GM21529 (cell line): Measurements from ENCODE around the gene MORC2.

Source experiments
- ATAC-seq: cut with Tn5 transposase; IDR thresholded peaks from one replicate; pipeline ENCODE4 v1.9.1; 2021; ENCODE audit not compliant: unreplicated experiment

The MORC2 gene

GRCh38 chr22:30922151-30922611, 46.4 kb downstream of the MORC2 start:
- no peak for ATAC-seq

DNA sequence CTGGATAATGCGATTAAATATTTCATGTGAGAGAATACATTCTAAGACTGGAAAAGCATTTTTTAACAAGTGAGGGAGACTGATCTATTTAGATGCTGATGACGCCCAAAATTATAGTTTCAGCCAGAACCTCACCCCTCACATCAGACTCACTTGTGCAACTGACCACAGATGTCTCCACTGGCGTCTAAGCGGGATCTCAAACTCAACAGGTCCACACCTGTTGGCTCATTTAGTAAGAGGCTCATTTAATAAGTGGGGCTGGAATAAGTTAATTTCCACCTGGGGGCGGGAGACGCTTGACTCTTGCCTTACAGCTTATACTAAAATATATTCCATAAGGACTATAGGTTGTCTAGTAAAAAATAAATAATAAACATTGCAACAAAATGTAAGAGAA, 47.5 kb downstream of the MORC2 start:
- no peak for ATAC-seq

DNA sequence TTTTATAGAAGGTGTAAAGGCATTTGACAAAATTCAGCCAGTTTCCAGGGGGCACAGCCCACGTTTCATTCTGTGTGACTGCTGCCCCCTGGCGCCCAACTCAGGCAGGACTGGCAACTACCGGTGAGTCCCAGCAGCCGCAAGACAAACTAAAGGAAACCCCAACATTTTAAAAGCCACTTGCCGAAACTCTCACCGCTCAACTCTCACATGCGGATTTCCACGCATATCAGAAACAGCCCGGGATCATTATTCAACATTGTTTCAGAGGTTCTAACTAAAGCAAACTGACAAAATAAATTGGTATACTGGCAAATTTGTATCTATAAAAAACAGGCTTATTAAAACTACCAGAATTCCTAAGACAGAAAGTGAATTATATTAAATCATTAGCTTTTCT, 48.2 kb downstream of the MORC2 start:
- ATAC-seq, result no peak

DNA sequence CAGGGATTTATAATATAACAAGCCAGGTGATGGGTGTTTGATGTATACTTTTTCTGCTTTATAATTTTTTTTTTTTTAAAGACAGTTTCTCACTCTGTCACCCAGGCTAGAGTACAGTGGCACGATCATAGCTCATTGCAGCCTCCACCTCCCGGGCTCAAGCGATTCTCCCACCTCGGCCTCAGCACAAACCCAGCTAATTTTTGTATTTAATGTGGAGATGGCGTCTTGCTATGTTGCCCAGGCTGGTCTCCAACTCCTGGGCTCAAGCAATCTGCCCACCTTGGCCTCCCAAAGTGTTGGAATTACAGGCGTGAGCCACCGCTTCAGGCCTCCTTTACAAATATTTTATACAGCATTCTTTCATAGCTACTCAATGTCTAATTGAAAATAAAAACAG, 48.6 kb downstream of the MORC2 start:
- ATAC-seq, result no peak

- no peak for ATAC-seq
Observed at GRCh38 chr22:30918761-30919160, 49.8 kb downstream of the MORC2 start.

DNA sequence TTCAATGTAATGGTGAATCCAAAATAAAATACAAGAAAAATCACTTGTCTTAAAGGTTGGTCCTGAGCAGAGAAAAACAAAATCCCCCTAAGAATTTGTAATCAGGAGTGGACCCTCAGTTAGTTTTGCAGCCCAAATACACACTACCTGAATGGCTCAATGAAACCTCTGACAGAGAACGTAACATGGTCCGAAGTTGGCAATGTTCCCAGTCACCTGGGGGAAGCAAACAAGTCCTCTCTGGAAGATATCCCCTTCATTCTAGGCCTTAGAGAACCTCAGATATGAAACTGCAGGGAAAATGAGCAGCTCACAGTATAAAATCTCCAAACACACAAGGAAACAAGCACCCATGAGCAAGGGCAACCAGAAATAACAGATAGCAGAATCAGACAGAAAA, 58.2 kb downstream of the MORC2 start:
- ATAC-seq, result no peak

DNA sequence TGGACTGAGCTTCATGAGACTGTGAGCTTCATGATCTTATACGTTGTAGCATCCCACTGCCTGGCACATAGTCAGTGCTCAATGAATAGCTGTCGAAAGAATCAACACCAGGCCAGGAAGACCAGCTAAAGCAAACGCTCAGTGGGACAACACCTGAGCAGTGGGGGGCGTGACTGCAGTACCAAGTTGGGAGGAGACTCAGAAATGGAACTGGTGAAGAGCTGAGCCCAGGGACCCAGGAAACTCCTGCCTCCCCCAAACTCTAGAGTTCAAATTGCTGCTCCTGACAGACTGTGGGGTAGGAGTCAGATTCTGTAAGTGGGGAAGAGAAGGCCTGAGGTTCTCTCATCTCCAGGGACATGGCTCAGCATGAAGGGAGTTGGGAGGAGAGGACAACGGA, 59.3 kb downstream of the MORC2 start:
- no peak for ATAC-seq

GRCh38 chr22:30908051-30908461, 60.5 kb downstream of the MORC2 start:
- ATAC-seq, result no peak

- no peak for ATAC-seq
Observed at GRCh38 chr22:30906946-30907345, 61.6 kb downstream of the MORC2 start.

- no peak for ATAC-seq
Observed at GRCh38 chr22:30906411-30906810, 62.2 kb downstream of the MORC2 start.

GRCh38 chr22:30905696-30906341, 62.8 kb downstream of the MORC2 start:
- ATAC-seq, result no peak

DNA sequence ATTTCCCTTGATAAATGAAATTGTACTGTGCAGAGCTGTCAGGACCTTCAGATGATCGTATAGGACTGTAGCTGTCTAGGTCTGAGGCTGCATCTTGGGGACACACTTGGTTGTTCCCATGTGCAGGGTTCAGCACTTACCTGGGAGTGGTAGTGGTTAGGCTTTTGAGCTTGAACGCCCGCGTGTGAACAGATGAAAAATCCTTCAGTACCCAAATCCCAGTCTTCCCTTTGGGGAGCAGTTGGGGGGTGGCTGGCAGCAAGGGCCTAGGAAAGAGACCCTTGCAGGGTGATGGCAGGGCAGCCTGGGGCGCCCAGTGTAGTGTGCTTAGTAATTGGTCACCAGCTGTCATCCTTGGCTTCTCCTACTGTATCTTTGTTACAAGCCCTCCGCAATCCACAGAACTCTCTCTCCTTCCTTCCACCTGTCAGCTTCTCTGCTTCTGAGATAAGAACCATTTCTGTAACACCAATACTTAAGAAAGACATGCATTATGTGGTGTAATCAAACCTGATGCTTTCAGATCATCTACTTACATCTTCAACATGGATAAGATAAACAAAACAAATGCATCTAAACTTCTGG, 64.6 kb downstream of the MORC2 start:
- ATAC-seq, result no peak

DNA sequence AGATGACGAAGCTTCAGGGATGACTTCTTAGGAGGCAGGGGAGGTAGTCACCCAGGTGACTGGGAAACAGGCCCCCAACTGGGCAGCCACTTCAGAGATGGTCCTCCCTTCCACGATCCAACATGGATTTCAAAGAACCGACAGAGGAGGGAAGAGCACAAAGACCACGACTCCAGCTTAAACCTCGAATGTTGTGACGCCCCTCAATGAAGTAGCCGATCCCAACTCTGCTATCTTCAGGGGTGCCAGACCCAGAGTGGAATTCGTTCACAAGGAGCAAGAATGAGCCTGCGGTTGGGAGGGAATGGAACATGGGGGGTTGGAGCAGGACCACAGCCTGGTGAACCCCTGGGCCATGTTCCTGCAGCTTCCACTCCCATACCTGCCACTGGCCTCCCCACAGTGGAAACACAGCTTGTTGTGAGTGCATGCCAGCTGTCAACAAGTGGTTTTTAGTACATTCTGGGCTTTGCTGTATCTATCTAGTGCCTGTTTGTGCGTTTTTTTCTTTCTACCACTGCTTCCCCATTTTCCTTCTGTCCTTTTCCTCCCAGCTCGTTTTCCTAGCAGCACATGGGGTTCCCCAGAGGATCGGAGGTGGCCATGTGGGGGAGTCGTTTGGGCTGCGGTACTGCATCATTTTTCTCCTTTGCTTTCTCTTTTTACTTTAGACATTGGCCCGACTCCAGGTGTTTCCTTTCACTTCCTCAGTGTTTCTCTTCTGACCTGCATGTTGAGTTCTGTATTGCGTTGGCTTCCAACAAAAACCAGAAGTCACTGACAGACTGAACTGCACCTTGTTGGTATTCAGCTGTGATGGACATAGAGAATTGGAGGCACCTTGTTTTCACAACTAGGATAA, 65.8 kb downstream of the MORC2 start:
- ATAC-seq, result no peak

- no peak for ATAC-seq
Observed at GRCh38 chr22:30894371-30894740, 74.2 kb downstream of the MORC2 start.

DNA sequence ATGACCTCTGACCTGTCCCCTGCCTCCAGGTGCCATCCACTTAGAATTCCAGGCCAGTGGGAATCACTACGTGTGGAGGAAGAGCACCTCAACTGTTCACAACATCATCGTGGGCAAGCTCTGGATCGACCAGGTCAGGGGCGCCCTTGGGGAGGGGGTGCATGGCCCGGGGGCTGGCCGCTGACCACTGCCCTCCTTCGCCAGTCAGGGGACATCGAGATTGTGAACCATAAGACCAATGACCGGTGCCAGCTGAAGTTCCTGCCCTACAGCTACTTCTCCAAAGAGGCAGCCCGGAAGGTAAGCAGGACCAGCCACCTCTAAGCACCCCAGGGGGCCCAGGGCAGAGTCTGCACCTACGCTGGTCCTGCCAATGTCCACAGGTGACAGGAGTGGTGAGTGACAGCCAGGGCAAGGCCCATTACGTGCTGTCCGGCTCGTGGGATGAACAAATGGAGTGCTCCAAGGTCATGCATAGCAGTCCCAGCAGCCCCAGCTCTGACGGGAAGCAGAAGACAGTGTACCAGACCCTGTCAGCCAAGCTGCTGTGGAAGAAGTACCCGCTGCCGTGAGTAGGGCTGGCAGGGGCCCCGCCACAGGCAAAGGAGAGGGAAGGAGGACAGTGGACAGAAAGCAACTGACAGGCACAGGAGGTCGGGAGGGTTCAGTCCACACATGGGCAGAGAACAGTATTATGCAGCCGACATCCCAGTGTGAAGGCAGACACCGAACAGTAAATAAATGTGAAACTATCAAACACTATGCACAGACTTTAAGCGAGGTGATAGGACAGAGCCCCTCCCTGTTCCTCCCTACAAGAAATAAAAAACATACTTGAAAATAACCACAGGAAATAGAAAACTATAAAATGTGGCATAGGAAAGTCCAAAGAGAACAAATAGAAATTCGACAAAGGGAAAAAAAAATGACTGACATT, 74.9 kb downstream of the MORC2 start:
- no peak for ATAC-seq

DNA sequence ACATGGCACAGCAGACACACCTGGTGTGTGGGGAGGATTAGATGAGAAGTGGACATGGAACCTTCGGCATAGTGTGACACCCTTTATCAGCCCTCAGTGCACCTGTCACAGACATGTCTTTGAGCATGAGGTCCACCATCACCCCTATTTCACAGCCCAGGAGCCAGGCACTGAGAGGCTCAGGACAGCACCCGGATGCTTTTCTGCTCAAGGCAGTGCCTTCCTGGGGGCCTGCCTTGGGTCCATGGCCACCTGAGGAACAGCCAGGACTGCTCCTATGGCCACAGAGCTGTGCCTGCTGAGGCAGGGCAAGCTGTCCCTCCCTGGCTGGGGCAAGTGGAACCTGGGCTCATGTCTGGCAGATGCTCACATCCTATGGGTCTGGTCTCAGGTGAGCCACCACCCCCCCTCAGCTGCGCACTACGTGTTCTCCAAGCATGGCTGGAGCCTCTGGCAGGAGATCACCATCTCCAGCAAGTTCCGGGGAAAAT, 75.8 kb downstream of the MORC2 start:
- ATAC-seq, result no peak

GRCh38 chr22:30892286-30892685, 76.3 kb downstream of the MORC2 start:
- no peak for ATAC-seq

GRCh38 chr22:30891781-30892180, 76.8 kb downstream of the MORC2 start:
- ATAC-seq, result no peak

DNA sequence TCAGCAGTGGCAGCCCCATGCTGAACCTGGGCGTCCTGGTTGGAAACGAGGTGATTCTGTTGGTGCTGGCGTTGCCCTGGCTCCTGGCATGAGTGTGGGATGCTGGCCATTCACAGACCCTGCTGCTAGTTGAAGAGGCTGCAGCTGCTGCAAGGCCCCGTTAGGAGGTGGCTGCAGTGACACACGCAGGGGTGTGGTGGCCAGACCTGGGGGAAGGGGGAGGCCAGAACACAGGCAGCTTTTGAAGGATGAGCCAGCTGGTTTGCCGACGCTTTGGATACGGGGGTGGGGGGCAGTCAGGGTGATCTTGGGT, 77.2 kb downstream of the MORC2 start:
- ATAC-seq, result no peak

GRCh38 chr22:30890686-30891442, 77.7 kb downstream of the MORC2 start:
- ATAC-seq, result no peak
